Breast epithelium (tissue), 3 donors: ENCODE data around the gene PPARA.

Experiments
- CTCF ChIP-seq, 3 donors: fragments of 450-650 bp; IDR thresholded peaks; one replicate each; pipeline ENCODE4 v1.5.1; 2016 to 2017; ENCODE audit warnings: antibody characterized with exemption in 3 of 3, mild to moderate bottlenecking in 3 of 3, moderate library complexity in 3 of 3
- POLR2A ChIP-seq: fragments of 450-650 bp; IDR thresholded peaks from one replicate; pipeline ENCODE4 v1.6.1; 2016; ENCODE audit warnings: antibody characterized with exemption, mild to moderate bottlenecking, moderate library complexity
- POLR2AphosphoS5 ChIP-seq, 3 donors: sonication (generic); formaldehyde crosslinking; IDR thresholded peaks; one replicate each; pipeline ENCODE4 v1.6.1; 2017; ENCODE audit warnings: antibody characterized with exemption in 3 of 3

- TF ChIP-seq CTCF (IDR thresholded peaks at IDR 0.05) (no peak), POLR2A (no peak), POLR2AphosphoS5 (IDR thresholded peaks at IDR 0.05) (no peak)
These were observed 80.1 kb downstream of the PPARA start for GRCh38 chr22:46230262-46230901.
